Measurements from ENCODE around the gene CLDN9.

The CLDN9 gene

DNA sequence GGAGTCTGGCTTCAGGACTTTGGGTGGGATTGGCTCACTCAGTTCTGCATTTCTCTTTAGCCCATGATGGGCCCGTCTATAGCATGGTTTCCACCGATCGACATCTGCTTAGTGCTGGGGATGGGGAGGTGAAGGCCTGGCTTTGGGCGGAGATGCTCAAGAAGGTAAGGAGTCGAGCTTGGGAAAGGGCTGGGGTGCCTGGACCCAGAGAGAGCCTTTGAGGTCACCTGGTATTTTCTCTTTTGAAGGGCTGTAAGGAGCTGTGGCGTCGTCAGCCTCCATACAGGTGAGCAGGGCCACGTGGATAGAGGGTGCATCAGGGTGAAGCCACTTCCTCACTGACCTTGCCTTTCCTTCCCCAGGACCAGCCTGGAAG is 13.3 kb downstream of the CLDN9 start:
- no peak for DNase-seq (ENCODE audit: low spot score)
- TF ChIP-seq, protein P1, sequence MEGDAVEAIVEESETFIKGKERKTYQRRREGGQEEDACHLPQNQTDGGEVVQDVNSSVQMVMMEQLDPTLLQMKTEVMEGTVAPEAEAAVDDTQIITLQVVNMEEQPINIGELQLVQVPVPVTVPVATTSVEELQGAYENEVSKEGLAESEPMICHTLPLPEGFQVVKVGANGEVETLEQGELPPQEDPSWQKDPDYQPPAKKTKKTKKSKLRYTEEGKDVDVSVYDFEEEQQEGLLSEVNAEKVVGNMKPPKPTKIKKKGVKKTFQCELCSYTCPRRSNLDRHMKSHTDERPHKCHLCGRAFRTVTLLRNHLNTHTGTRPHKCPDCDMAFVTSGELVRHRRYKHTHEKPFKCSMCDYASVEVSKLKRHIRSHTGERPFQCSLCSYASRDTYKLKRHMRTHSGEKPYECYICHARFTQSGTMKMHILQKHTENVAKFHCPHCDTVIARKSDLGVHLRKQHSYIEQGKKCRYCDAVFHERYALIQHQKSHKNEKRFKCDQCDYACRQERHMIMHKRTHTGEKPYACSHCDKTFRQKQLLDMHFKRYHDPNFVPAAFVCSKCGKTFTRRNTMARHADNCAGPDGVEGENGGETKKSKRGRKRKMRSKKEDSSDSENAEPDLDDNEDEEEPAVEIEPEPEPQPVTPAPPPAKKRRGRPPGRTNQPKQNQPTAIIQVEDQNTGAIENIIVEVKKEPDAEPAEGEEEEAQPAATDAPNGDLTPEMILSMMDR (IDR thresholded peaks at IDR 0.05; ENCODE audit: extremely low read depth, missing control alignments) = no peak

DNA sequence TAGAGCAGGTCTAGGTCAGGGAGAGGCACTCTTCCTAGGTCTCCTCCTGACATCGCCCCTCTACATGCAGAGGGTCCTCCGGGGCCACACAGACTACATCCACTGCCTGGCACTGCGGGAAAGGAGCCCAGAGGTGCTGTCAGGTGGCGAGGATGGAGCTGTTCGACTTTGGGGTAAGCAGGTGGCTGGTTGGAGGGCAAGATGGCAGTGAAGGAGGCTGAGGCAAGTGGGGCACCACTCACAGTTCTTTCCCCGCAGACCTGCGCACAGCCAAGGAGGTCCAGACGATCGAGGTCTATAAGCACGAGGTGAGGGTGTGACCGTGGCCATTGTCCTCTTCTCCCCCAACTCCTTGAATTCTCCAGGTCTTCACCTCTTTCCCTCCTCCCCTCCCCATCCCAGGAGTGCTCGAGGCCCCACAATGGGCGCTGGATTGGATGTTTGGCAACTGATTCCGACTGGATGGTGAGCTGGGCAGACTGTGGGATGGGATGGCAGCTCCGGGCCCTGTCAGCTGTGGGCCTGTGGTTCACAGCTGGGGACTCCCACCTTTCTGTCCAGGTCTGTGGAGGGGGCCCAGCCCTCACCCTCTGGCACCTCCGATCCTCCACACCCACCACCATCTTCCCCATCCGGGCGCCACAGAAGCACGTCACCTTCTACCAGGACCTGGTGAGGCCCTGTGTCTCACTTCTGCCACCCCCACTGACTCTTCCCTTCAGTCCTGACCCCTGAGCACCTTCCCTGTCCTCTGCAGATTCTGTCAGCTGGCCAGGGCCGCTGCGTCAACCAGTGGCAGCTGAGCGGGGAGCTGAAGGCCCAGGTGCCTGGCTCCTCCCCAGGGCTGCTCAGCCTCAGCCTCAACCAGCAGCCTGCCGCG is 14.1 kb downstream of the CLDN9 start:
- TF ChIP-seq, protein P1 (IDR thresholded peaks at IDR 0.05; ENCODE audit: extremely low read depth, missing control alignments) = no peak
- no peak for DNase-seq (ENCODE audit: low spot score)

DNA sequence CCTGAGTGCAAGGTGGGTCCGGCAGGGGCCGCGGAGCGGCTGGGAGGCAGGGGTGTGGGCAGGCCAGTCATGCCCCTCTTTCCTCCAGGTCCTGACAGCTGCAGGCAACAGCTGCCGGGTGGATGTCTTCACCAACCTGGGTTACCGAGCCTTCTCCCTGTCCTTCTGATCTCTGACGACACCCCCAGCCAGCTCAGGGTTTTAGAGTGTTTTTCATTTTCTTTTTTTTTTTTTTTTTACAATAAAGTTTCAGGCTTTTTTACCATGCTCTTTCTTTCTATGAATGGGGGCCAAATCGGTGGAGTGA is 14.7 kb downstream of the CLDN9 start:
- TF ChIP-seq, protein P1 (IDR thresholded peaks at IDR 0.05; ENCODE audit: extremely low read depth, missing control alignments) = no peak
- no peak for DNase-seq (ENCODE audit: low spot score)

- DNase-seq (ENCODE audit: low spot score) = peak; percentile 96
Measured at GRCh38 chr16:3027983-3028715, 15.4 kb downstream of the CLDN9 start.

DNA sequence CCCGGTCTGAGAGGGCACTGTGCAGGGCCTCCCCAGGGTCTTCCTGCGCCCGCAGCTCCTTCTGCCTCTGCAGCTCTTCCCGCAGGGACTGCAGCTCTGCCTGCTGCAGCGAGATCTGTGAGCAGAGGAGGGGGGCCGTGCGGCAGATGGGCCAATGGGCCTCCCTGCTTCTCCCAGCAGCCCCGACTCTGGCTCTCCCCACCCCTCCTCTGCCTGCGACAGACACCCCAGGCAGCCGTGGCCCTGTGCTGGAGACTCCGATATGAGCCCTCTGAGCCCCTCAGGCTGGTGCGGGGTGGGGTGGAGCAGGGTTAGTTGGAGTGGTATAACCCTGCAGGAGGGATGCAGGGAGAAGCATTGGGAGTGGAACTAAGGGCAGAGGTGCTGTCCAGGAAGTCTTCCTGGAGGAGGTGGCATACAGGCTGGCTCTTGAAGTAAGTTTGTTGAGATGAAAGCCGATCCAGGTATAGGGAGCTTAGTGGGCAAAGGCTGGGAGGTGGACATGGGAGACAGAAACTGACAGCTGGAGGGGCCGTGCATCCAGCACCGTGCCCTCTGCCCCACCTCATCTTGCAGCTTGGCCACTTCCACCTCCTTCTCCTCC is 16.1 kb downstream of the CLDN9 start:
- TF ChIP-seq, protein P1 (IDR thresholded peaks at IDR 0.05; ENCODE audit: extremely low read depth, missing control alignments) = no peak
- no peak for DNase-seq (ENCODE audit: low spot score)

More at GRCh38 chr16:3027983-3028715, 15.4 kb downstream of the CLDN9 start:
- TF ChIP-seq, protein P1 (IDR thresholded peaks at IDR 0.05; ENCODE audit: extremely low read depth, missing control alignments) = peak; percentile 95

DNA sequence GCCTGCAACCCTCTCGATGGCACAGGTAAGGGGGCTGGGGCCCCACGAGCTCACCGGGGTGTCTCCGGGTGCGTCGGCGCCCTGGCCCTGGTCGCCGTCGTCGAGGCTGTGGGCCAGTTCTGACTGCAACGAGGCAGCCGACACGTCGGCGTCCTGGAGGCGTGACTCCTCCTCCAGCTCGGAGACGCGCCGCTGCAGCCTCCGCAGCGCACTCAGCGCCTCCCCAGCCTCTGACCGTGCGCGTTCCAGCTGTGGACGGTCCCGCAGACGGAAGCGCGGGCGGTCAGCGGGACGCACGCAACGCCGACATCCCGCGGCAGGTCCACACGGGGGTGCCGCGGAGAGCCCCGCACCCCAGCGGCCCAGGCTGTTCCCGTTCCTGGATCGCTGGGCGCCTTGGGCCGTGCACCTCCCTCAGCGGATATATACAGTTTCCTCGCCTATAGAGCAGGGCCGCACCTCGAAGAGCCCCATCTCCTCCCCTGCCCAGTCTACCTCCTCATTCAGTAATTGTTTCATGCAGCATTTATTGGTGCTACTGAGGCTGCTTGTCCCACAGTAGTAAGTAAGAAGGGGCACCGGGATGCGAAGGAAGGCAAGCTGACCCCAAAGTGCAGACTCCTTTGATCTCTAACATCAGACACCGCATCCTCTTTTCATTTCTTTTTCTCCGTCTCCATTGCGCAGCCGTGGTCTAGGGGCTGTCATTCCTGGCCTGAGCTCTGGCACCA is 16.9 kb downstream of the CLDN9 start:
- DNase-seq (ENCODE audit: low spot score) = peak; percentile 74
- TF ChIP-seq, protein P1 (IDR thresholded peaks at IDR 0.05; ENCODE audit: extremely low read depth, missing control alignments) = no peak

Measured in GM20000 (cell line).